AG04450 (cell line): ENCODE data around the gene PDZD4. TPM values are rescaled to one million over a fixed set of nuclear protein-coding genes. Genes with fewer than 3 reads are reported as not detected.

Experiments
- CTCF ChIA-PET: fragments of 300-600, 350-600 bp; formaldehyde crosslinking; extraction: SDS; loops from one replicate; lab custom pipeline; 2022; ENCODE audit warnings: antibody characterized with exemption, inconsistent platforms; lab: Charles Lee
- POLR2A ChIA-PET: fragments of 350-600 bp; formaldehyde crosslinking; extraction: SDS; loops from one replicate; lab custom pipeline; 2021; ENCODE audit warnings: antibody characterized with exemption, inconsistent platforms; lab: Yijun Ruan, JAX
- DNase-seq: peaks from one replicate; pipeline ENCODE4 v3.0.0-alpha.2; 2011; ENCODE audit warnings: low read depth, low spot score
- H3K27ac ChIP-seq: one replicate; pipeline ENCODE4 v1.5.1; 2012; ENCODE audit warnings: low read depth, low read length, control low read depth
- H3K27me3 ChIP-seq: one replicate; pipeline ENCODE4 v1.6.0; 2012; ENCODE audit warnings: low read length; ENCODE audit not compliant: control insufficient read depth, insufficient read depth
- H3K4me3 ChIP-seq: 2 replicates; pipeline ENCODE4 v1.5.1; 2011; ENCODE audit warnings: mild to moderate bottlenecking, low read depth, low read length, control low read depth
- H3K9me3 ChIP-seq: 2 replicates; pipeline ENCODE4 v1.5.1; 2012; ENCODE audit warnings: low read length; ENCODE audit not compliant: control insufficient read depth, insufficient read depth
- polyA plus RNA-seq: library from polyadenylated mRNA; depleted of rRNA; stranded (reverse); fragments of >200 nt; gene quantifications from 2 replicates; pipeline ENCODE4 v1.2.3, GENCODE V29; 2011
- TF ChIP-seq, protein P1 (sequence below): IDR thresholded peaks from 2 replicates; pipeline ENCODE4 v1.5.1; 2011; ENCODE audit warnings: low read depth, low read length, control low read depth, inconsistent platforms

The PDZD4 gene
- polyA plus RNA-seq, 1 experiment = 0.04 TPM

DNA sequence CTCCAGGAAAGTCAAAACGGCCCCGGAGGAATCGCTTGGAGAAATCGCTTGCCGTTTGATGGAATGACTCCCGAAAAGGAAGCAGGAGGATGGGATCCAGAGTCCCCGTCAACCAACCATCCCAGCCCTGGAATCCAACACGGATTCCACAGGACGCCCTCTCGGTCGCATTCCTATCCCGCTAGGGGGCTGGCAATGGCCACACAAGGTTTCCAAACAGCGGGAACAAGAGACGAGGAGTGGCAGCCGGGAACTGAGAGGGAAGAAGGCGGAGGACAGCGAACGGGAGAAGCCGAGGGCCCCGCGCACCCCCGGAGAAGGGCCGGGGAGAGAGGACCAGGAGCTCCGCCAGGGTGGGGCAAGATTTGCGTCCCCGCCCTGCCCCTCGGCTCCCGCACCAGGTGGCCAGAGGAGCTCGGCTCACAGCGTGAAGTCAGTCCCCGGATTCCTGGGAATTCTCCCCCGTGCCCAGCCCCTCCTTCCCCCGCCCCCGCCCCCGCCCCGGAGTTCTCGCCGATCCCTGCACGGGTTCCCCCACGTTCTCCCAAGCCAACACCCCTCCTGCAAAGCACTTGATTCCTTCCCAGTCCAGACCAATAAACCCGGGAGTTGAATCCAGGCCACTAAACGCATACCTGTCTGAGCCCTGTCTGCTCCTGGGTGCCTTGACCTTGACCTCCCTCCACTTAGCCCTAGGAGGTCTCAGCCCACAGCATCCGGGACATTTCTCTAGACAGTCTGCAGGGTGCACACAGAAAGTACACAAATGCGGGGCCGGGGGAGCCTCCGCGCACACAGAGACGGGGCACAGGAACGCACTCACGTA, 1.4 kb downstream of the PDZD4 start:
- CTCF ChIA-PET = no interaction called here
- Histone ChIP-seq H3K27me3 (peaks cover 41% of the 10 kb centered on the region), H3K4me3 (no peak overlapping the region)

DNA sequence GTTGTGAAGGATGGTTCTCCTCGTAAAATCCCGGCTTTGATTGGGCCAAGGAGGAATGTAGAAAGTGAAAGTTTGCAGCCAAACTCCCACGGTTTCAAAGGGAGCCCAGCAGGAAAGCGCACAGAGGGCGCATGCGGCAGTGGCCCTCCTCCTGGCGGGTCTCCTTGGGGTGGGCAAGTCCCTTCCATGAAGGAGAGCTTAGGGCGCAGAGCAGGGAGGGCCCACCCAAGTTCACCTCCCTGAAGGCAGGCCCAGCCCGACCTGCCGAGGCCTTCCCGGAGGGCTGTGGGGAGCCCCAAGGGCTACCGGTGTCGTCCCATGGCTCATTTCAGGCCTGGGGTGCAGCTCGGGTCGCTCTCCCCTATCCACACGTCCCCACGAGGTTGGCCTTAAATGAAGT, 2.0 kb downstream of the PDZD4 start:
- Histone ChIP-seq H3K27me3 (peaks cover 41% of the 10 kb centered on the region), H3K27ac (no peak overlapping the region), H3K4me3 (no peak overlapping the region), H3K9me3 (no peaks in the 10 kb centered on the region)
- ChIA-PET CTCF (no interaction called here), POLR2A (no interaction called here)
- TF ChIP-seq, protein P1, sequence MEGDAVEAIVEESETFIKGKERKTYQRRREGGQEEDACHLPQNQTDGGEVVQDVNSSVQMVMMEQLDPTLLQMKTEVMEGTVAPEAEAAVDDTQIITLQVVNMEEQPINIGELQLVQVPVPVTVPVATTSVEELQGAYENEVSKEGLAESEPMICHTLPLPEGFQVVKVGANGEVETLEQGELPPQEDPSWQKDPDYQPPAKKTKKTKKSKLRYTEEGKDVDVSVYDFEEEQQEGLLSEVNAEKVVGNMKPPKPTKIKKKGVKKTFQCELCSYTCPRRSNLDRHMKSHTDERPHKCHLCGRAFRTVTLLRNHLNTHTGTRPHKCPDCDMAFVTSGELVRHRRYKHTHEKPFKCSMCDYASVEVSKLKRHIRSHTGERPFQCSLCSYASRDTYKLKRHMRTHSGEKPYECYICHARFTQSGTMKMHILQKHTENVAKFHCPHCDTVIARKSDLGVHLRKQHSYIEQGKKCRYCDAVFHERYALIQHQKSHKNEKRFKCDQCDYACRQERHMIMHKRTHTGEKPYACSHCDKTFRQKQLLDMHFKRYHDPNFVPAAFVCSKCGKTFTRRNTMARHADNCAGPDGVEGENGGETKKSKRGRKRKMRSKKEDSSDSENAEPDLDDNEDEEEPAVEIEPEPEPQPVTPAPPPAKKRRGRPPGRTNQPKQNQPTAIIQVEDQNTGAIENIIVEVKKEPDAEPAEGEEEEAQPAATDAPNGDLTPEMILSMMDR = no peak
- DNase-seq = no peak

More for the DNA sequence above, 1.4 kb downstream of the PDZD4 start:
- H3K9me3 ChIP-seq = no peaks in the 10 kb centered on the region
- DNase-seq = no peak
- POLR2A ChIA-PET = no interaction called here
- H3K27ac ChIP-seq = no peak overlapping the region
- TF ChIP-seq, protein P1 = no peak

DNA sequence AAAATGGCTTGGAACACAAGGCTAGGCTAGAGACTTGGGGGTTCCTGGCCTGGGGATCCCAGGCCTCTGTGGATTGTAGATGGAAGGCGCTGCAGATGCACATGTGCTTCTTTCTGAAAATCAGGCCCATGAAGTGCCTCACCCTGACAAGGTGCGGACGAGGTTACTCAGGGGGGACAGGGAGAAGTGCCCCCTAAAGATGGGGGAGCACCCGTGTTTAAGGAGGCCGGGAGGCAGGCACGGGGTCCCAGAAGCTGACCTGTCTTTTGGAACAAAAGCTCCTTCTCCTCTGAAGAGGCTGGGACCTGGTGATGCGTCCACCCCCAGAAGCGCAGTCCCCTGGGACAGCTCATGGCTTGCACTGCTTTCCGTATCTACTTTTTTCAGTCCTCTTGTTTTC, 2.4 kb downstream of the PDZD4 start:
- ChIA-PET POLR2A (no interaction called here), CTCF (no interaction called here)
- no peak overlapping the region for H3K27ac ChIP-seq
- no peak overlapping the region for H3K4me3 ChIP-seq
- DNase-seq = no peak
- TF ChIP-seq, protein P1 = no peak
- H3K27me3 ChIP-seq = peaks cover 39% of the 10 kb centered on the region
- no peaks in the 10 kb centered on the region for H3K9me3 ChIP-seq

DNA sequence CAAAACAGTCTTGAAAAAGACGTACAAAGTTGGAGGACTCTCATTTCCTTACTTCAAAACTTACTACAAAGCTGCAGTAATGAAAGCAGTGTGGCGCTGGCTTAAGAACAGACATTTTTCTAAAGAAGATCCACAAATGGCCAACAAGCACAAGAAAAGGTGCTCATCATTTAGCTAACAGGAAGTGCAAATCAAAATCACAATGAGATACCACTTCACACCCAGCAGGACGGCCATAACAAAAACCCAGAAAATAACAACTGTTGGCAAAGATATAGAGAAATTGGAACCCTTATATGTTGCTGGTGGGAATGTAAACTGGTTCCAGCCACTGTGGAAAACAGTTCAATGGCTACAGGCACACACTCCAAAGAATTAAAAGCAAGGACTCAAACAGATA, 3.3 kb downstream of the PDZD4 start:
- peaks cover 38% of the 10 kb centered on the region for H3K27me3 ChIP-seq
- no peak overlapping the region for H3K27ac ChIP-seq
- TF ChIP-seq, protein P1 = no peak
- H3K9me3 ChIP-seq = no peaks in the 10 kb centered on the region
- no peak for DNase-seq
- POLR2A ChIA-PET = no interaction called here
- CTCF ChIA-PET = no interaction called here
- H3K4me3 ChIP-seq = no peak overlapping the region

DNA sequence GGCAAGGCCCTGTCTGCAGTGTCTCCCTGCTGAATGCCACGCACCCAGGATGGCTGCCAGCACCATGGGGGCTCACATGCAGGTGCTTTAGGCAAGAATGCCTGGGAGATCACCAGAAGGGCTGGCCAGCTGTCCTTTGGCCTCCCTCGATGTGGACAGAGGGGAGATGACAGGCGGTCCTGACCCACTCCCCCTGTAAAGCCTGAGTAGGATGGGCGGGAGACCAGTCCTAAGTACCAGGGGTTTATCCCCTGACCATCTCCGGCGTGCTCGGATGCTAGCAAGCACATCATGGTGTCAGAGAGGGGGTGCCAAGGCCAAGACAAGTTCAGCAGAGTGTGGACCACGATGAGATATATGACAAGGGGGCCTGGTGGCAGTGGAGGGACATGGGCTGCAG, 5.3 kb downstream of the PDZD4 start:
- CTCF ChIA-PET = no interaction called here
- TF ChIP-seq, protein P1 = no peak

More for the DNA sequence above, 5.3 kb downstream of the PDZD4 start:
- Histone ChIP-seq H3K9me3 (no peaks in the 10 kb centered on the region), H3K4me3 (no peak overlapping the region), H3K27ac (no peak overlapping the region), H3K27me3 (peaks cover 30% of the 10 kb centered on the region)
- POLR2A ChIA-PET = no interaction called here
- no peak for DNase-seq
